A549 (cell line): Measurements from ENCODE around the gene HSD11B1. TPM values are rescaled to one million over a fixed set of nuclear protein-coding genes. Genes with fewer than 3 reads are reported as not detected.

Source experiments
- ATAC-seq, 2 experiments: fragments of 200-7000 bp in 1 of 2; fragments of >200 bp in 1 of 2; cut with Nextera tagmentation in 1 of 2; cut with Tn5 transposase in 1 of 2; 3 replicates each; pipeline versions ENCODE4 v1.8.0 to v1.9.1; 2018 to 2020; ENCODE audit warnings: mild to moderate bottlenecking in 1 of 2, moderate library complexity in 1 of 2
- CTCF ChIA-PET: fragments of 300-600 bp; sonication (Branson Sonifier 250); formaldehyde crosslinking; extraction: SDS; loops from one replicate; lab custom pipeline; 2021; ENCODE audit warnings: antibody characterized with exemption, inconsistent platforms; lab: Yijun Ruan, JAX
- POLR2A ChIA-PET: fragments of 350-600 bp; formaldehyde crosslinking; extraction: SDS; loops from one replicate; lab custom pipeline; 2021; ENCODE audit warnings: antibody characterized with exemption, inconsistent platforms; lab: Yijun Ruan, JAX
- DNase-seq, 2 experiments: peaks; one replicate each; pipeline versions ENCODE4 v3.0.0 to v3.0.0-alpha.2; 2011 to 2016; ENCODE audit warnings: low read depth in 1 of 2, low spot score in 1 of 2
- FAIRE-seq: peaks from 2 replicates; lab custom pipeline; 2011; peaks lifted over from hg19 to GRCh38; lab: Jason Lieb, UNC
- H3K27ac ChIP-seq, 2 experiments: fragments of >200 bp; sonication (Bioruptor Twin); formaldehyde crosslinking; 3 replicates each; pipeline ENCODE4 v1.5.1; 2016 to 2017
- H3K4me1 ChIP-seq: fragments of >200 bp; sonication (Bioruptor Twin); formaldehyde crosslinking; 3 replicates; pipeline ENCODE4 v1.6.1; 2016
- H3K4me2 ChIP-seq: fragments of >200 bp; sonication (Bioruptor Twin); formaldehyde crosslinking; 3 replicates; pipeline ENCODE4 v1.6.1; 2016
- H3K4me3 ChIP-seq: fragments of >200 bp; sonication (Bioruptor Twin); formaldehyde crosslinking; 3 replicates; pipeline ENCODE4 v1.5.1; 2016
- H3K9me3 ChIP-seq: fragments of >200 bp; sonication (Bioruptor Twin); formaldehyde crosslinking; 3 replicates; pipeline ENCODE4 v1.6.1; 2016
- CBX2 ChIP-seq: fragments of 200-600 bp; sonication (generic); IDR thresholded peaks from 2 replicates; pipeline ENCODE4 v1.6.1; 2016; ENCODE audit warnings: low read depth, mild to moderate bottlenecking, borderline replicate concordance
- CHD2 ChIP-seq: fragments of 150-350 bp; IDR thresholded peaks from 2 replicates; pipeline ENCODE4 v1.6.1; 2014; ENCODE audit warnings: low read length; ENCODE audit not compliant: partially characterized antibody
- CHD4 ChIP-seq: fragments of 200-600 bp; sonication (generic); IDR thresholded peaks from 2 replicates; pipeline ENCODE4 v1.6.1; 2016; ENCODE audit warnings: antibody characterized with exemption, mild to moderate bottlenecking, borderline replicate concordance
- EHF ChIP-seq: fragments of 250-450 bp; sonication (Bioruptor Pico); IDR thresholded peaks from 2 replicates; pipeline ENCODE4 v1.5.0; 2020; ENCODE audit warnings: mild to moderate bottlenecking
- EP300 ChIP-seq, 2 experiments: fragments of >200 bp; sonication (Bioruptor Twin); formaldehyde crosslinking; IDR thresholded peaks; 2 replicates in 1 of 2; 3 replicates in 1 of 2; pipeline ENCODE4 v1.6.1; 2016 to 2017
- FOXS1 ChIP-seq: fragments of 250-450 bp; sonication (Bioruptor Pico); IDR thresholded peaks from 2 replicates; pipeline ENCODE4 v1.5.0; 2020; ENCODE audit warnings: mild to moderate bottlenecking, moderate library complexity
- GATA3 ChIP-seq: IDR thresholded peaks from 2 replicates; pipeline ENCODE4 v1.6.1; 2012; ENCODE audit warnings: borderline replicate concordance
- HDAC2 ChIP-seq: fragments of 200-600 bp; sonication (generic); IDR thresholded peaks from 2 replicates; pipeline ENCODE4 v1.6.1; 2016
- HOXA7 ChIP-seq: fragments of 250-450 bp; sonication (Bioruptor Pico); IDR thresholded peaks from 2 replicates; pipeline ENCODE4 v1.5.0; 2020; ENCODE audit warnings: mild to moderate bottlenecking, moderate library complexity
- HOXB13 ChIP-seq: fragments of 250-450 bp; sonication (Bioruptor Pico); IDR thresholded peaks from 2 replicates; pipeline ENCODE4 v1.5.0; 2020; ENCODE audit warnings: low read depth, mild to moderate bottlenecking, moderate library complexity
- JUN ChIP-seq, 2 experiments: fragments of >200 bp; sonication (Bioruptor Twin); formaldehyde crosslinking; IDR thresholded peaks; 2 replicates in 1 of 2; 3 replicates in 1 of 2; pipeline ENCODE4 v1.6.1; 2016 to 2017
- KDM1A ChIP-seq: fragments of 200-600 bp; sonication (generic); IDR thresholded peaks from 2 replicates; pipeline ENCODE4 v1.6.1; 2016; ENCODE audit warnings: low read depth, mild to moderate bottlenecking
- MAZ ChIP-seq: fragments of 150-350 bp; IDR thresholded peaks from 2 replicates; pipeline ENCODE4 v1.6.1; 2014; ENCODE audit warnings: antibody characterized with exemption, low read depth, low read length, borderline replicate concordance
- POLR2A ChIP-seq: IDR thresholded peaks from 2 replicates; pipeline ENCODE4 v1.6.1; 2012; ENCODE audit warnings: mild to moderate bottlenecking, low read length
- RARB ChIP-seq: fragments of 250-450 bp; sonication (Bioruptor Pico); IDR thresholded peaks from 2 replicates; pipeline ENCODE4 v1.8.0; 2021; ENCODE audit warnings: mild to moderate bottlenecking, moderate library complexity
- RCOR1 ChIP-seq: fragments of 150-350 bp; IDR thresholded peaks from 2 replicates; pipeline ENCODE4 v1.6.1; 2014; ENCODE audit warnings: antibody characterized with exemption, low read length, low read depth
- TP53 ChIP-seq: fragments of 250-450 bp; sonication (Bioruptor Pico); IDR thresholded peaks from 2 replicates; pipeline ENCODE4 v1.5.0; 2021; ENCODE audit warnings: mild to moderate bottlenecking, moderate library complexity
- ZNF302 ChIP-seq: fragments of 250-450 bp; sonication (Bioruptor Pico); IDR thresholded peaks from 2 replicates; pipeline ENCODE4 v1.9.0; 2021; ENCODE audit warnings: inconsistent platforms, mild to moderate bottlenecking, moderate library complexity
- ZSCAN20 ChIP-seq: fragments of 250-450 bp; sonication (Bioruptor Pico); IDR thresholded peaks from 2 replicates; pipeline ENCODE4 v1.8.0; 2022; ENCODE audit warnings: mild to moderate bottlenecking, moderate library complexity
- WGBS: methylation state at CpG from one replicate; pipeline ENCODE4 v1.1.6; 2017; ENCODE audit errors: missing lambda C conversion rate; 5-methylcytosine and 5-hydroxymethylcytosine counted together
- polyA plus RNA-seq, 4 experiments: library from polyadenylated mRNA; depleted of rRNA in 3 of 4; stranded (reverse); fragments of >200 nt; fragmentation: RNase III in 1 of 4; extraction: RNeasy Plus Mini Kit Qiagen cat#74134 plus additional on column Dnase treatment in 1 of 4; gene quantifications; 2 replicates in 3 of 4; 3 replicates in 1 of 4; pipeline ENCODE4 v1.2.3, GENCODE V29; 2011 to 2017
- TF ChIP-seq, protein P1 (sequence below): IDR thresholded peaks from 2 replicates; pipeline ENCODE4 v1.6.1; 2012
- TF ChIP-seq, protein P2 (sequence below): fragments of >200 bp; sonication (Bioruptor Twin); formaldehyde crosslinking; IDR thresholded peaks from 2 replicates; pipeline ENCODE4 v1.6.1; 2016
- TF ChIP-seq, protein P3 (sequence below): IDR thresholded peaks from 2 replicates; pipeline ENCODE4 v1.6.1; 2012

The HSD11B1 gene
- polyA plus RNA-seq, 2 of the 4 experiments (the other 2 are of a cell fraction) = not detected

DNA sequence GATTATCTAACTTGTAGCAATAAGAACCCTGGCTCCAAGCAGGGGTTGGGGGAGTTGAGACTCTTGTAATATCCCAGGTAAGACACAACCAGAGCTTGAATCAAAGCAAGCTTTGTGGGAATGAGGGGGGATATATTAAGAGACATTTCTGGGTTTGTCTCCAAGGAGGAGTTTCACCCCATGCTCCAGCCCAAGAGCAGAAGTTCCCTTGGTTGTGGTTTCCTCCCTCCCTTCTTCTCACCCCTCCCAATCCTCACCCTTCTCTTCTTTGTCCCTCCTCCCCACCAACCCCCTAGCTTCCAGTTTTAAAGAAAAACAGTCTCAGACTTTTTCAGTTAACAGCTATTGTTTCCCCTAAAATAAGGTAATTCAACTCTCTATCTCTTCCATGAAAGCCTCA lies 63.1 kb downstream of the HSD11B1 start:
- Histone ChIP-seq H3K9me3 (no peaks in the 10 kb centered on the region), H3K4me3 (no peak overlapping the region), H3K27ac (no peak overlapping the region), H3K4me1 (no peaks in the 10 kb centered on the region), H3K4me2 (no peak overlapping the region)
- ATAC-seq (no peak), FAIRE-seq (no peak), DNase-seq (no peak)
- no peak for TF ChIP-seq EP300 (IDR thresholded peaks at IDR 0.05)
- no peak for TF ChIP-seq JUN (IDR thresholded peaks at IDR 0.05)
- TF ChIP-seq HOXB13 = no peak
- CTCF ChIA-PET = interaction anchor here (0.7 to 1.5 kb wide), 5 partner anchors 10 to 202 kb away, joined by 3 to 5 read pairs (median 3); partner anchors contain the start of gene UTP25
- POLR2A ChIA-PET = no interaction called here

DNA sequence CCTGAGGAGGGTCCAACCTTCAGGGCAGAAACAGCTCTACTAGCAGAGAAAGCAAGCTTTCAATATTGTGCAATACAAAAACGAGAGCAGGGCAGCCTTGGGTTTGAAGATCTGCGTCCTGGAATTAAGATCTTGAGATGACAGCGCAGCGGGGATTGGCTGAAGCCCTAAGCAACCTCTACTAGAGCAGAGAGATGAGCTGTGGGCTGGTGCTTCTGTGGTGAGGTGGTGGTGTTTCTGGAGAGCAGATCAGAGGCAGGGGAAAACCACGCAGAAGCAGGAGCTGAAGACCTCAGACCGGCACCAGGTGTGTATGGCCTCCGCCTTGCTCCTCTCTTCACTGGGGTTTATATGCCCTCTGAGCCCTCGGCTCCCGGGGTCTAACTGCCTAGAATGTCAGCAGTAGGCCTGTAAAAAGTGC lies 63.7 kb downstream of the HSD11B1 start:
- H3K4me3 ChIP-seq = no peak overlapping the region
- H3K27ac ChIP-seq = no peak overlapping the region
- H3K4me1 ChIP-seq = no peaks in the 10 kb centered on the region
- POLR2A ChIA-PET = no interaction called here
- no peak for FAIRE-seq
- TF ChIP-seq CHD2 = no peak
- no peak for TF ChIP-seq POLR2A
- no peak for TF ChIP-seq EHF (CRISPR knock-in tag)
- no peak for TF ChIP-seq CHD4
- DNase-seq = no peak
- 54% methylated on average over 9 of the region's 9 CpGs for WGBS
- H3K4me2 ChIP-seq = no peak overlapping the region
- no peak for ATAC-seq
- CTCF ChIA-PET = interaction anchor here (1.0 to 1.5 kb wide), 4 partner anchors 10 to 202 kb away, joined by 3 to 5 read pairs (median 4); partner anchors contain the start of gene UTP25
- no peaks in the 10 kb centered on the region for H3K9me3 ChIP-seq

DNA sequence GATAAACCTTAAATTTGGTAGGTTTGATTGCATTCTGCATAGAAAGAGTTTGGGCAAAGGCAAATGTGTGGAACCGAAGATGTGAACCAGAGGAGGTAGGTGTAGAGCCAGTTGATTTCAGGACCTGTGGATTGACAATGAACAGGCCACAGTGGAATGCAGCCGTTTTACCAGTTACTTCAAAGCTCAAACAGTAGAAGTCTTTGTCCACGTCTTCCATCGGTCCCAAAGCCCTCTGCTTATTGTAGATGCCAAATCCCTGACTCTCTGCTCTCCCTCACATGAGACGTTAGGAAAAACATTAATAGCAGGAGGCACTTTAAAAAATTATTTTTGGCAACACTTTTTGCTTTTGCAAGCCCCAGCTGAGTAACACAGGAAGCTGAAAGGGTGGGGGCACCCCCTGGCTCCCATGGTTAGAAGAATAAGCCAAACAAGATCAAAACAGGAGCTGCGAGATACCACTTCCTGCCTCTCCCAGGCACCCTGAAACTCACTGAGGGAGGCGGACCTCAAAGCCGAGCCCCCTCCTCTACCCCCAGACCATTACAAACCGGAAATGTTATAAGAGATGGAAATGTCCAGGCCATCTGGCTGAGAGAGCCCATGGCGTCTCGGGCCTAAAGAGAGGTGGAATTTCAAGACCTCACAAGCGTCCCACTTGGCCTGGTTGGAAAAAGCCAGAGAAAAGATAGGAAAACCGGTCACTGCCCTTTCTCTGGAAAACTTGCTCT lies 64.7 kb downstream of the HSD11B1 start:
- CTCF ChIA-PET = interaction anchor here (1.4 to 1.5 kb wide), 2 partner anchors 11 kb away, joined by 3 to 5 read pairs; no protein-coding TSS in a partner anchor
- Histone ChIP-seq H3K4me1 (no peaks in the 10 kb centered on the region), H3K9me3 (no peaks in the 10 kb centered on the region), H3K4me2 (no peak overlapping the region), H3K27ac (no peak overlapping the region), H3K4me3 (no peak overlapping the region)
- DNase-seq (no peak), ATAC-seq (no peak), FAIRE-seq (no peak)
- WGBS = 55% methylated on average over 13 of the region's 13 CpGs
- TF ChIP-seq MAZ = no peak
- no peak for TF ChIP-seq HOXA7 (CRISPR knock-in tag)
- TF ChIP-seq, protein P1, sequence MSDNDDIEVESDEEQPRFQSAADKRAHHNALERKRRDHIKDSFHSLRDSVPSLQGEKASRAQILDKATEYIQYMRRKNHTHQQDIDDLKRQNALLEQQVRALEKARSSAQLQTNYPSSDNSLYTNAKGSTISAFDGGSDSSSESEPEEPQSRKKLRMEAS = no peak
- no peak for TF ChIP-seq CHD2
- no peak for TF ChIP-seq KDM1A
- TF ChIP-seq, protein P2, sequence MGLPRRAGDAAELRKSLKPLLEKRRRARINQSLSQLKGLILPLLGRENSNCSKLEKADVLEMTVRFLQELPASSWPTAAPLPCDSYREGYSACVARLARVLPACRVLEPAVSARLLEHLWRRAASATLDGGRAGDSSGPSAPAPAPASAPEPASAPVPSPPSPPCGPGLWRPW = no peak
- no peak for TF ChIP-seq TP53
- TF ChIP-seq EHF (CRISPR knock-in tag) = no peak
- no peak for TF ChIP-seq RARB (CRISPR knock-in tag)
- TF ChIP-seq HDAC2 = no peak
- TF ChIP-seq GATA3 = no peak
- TF ChIP-seq CBX2 = no peak
- TF ChIP-seq, protein P3, sequence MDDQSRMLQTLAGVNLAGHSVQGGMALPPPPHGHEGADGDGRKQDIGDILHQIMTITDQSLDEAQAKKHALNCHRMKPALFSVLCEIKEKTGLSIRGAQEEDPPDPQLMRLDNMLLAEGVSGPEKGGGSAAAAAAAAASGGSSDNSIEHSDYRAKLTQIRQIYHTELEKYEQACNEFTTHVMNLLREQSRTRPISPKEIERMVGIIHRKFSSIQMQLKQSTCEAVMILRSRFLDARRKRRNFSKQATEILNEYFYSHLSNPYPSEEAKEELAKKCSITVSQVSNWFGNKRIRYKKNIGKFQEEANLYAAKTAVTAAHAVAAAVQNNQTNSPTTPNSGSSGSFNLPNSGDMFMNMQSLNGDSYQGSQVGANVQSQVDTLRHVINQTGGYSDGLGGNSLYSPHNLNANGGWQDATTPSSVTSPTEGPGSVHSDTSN = no peak
- TF ChIP-seq FOXS1 (CRISPR knock-in tag) = no peak
- no peak for TF ChIP-seq CHD4
- no peak for TF ChIP-seq ZSCAN20 (CRISPR knock-in tag)
- TF ChIP-seq ZNF302 = no peak
- TF ChIP-seq RCOR1 = no peak
- POLR2A ChIA-PET = no interaction called here
